ENCODE measurements around the gene COL24A1.

DNA sequence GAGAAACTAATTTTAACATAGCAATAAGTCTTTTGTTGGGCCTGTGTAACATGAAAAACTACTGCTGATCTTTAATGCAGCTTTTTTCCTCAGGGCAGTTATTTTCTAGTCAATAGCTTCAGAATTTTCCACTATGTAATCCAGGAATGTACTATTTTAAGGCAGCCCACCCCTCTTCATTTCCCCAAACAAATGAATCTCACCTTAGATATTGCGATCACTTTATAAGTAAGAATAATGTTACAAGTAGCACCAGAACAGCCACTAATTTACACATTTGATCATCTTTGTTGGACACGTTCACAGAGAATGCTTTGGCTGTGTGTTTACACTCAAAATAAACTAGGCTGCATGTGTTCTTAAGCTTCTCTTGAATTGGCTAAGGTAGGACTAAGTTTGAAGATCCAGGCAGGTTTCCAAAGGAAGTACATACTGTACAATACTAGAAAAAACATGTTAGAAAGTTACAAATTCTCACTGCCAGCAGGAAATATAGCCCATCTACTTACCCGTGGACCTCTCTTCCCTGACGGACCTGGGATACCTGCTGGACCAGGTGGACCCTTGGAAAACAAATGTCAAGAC is 41.7 kb downstream of the COL24A1 start:
- TF ChIP-seq, protein P1, sequence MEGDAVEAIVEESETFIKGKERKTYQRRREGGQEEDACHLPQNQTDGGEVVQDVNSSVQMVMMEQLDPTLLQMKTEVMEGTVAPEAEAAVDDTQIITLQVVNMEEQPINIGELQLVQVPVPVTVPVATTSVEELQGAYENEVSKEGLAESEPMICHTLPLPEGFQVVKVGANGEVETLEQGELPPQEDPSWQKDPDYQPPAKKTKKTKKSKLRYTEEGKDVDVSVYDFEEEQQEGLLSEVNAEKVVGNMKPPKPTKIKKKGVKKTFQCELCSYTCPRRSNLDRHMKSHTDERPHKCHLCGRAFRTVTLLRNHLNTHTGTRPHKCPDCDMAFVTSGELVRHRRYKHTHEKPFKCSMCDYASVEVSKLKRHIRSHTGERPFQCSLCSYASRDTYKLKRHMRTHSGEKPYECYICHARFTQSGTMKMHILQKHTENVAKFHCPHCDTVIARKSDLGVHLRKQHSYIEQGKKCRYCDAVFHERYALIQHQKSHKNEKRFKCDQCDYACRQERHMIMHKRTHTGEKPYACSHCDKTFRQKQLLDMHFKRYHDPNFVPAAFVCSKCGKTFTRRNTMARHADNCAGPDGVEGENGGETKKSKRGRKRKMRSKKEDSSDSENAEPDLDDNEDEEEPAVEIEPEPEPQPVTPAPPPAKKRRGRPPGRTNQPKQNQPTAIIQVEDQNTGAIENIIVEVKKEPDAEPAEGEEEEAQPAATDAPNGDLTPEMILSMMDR (IDR thresholded peaks at IDR 0.05): no peak
- no peak for TF ChIP-seq POLR2A (IDR thresholded peaks at IDR 0.05; ENCODE audit: low read depth)
